ENCODE results near the gene KLC1. TPM values are rescaled to one million over a fixed set of nuclear protein-coding genes. Genes with fewer than 3 reads are reported as not detected.
"Not testable (repeated sequence)": the region's sequence is repeated elsewhere in the genome, so short reads cannot be mapped to it uniquely, and the experiment has no call there.

The KLC1 gene
- 118 TPM for polyA plus RNA-seq (ENCODE audit: insufficient read length)

DNA sequence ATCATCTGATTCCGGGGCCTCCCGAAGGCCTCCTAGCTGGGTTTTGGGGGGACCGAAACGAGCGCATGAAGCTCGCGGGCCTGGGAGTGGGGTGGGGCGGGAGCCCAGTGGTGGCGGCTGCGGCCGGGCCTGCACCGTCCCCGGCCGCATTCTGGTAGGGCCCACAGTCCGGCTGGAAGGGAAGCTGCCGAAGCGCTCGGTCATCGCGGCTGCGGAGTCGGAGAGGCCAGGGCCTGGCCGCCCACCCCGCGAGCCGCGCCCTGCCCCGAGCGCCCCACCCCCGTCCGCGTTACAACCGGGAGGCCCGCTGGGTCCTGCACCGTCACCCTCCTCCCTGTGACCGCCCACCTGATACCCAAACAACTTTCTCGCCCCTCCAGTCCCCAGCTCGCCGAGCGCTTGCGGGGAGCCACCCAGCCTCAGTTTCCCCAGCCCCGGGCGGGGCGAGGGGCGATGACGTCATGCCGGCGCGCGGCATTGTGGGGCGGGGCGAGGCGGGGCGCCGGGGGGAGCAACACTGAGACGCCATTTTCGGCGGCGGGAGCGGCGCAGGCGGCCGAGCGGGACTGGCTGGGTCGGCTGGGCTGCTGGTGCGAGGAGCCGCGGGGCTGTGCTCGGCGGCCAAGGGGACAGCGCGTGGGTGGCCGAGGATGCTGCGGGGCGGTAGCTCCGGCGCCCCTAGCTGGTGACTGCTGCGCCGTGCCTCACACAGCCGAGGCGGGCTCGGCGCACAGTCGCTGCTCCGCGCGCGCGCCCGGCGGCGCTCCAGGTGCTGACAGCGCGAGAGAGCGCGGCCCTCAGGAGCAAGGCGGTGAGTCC, at the start of gene KLC1:
KLC1 (plus strand) TSS at position 528 of the 819 bp plus-strand sequence. CDS start 25,354 bp downstream, outside the sequence.
- DNase-seq: peak; percentile 87

- no peak for DNase-seq
Observed at GRCh38 chr14:103581206-103581605, 47.8 kb upstream of the KLC1 start.

GRCh38 chr14:103581954-103582703, 46.9 kb upstream of the KLC1 start:
- no peak for DNase-seq

DNA sequence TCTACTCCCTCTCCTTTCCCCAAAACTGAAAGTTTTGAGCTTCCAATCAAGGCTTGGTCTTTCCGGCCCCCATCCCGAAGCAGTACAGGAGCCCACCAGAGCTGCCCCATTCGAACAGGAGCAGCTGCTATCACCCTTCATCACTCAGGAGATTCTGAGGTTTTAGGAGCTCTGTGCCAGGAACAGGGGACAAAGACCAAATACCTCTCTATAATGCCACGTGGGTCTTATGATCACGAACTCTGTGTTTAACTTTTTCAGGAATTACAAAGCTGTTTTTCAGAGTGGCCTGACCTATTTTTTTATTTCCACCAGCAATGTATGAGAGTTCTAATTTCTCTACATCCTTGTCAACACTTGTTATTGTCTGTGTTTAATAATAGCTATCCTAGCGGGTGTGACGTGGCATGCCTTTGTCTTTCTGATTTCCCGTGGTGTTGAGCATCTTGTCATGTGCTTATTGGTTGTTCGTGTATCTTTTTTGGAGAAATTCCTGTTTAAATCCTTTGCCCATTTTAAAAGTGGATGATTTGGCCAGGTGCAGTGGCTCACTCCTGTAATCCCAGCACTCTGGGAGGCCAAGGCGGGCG, 44.6 kb upstream of the KLC1 start:
- DNase-seq: no peak

DNA sequence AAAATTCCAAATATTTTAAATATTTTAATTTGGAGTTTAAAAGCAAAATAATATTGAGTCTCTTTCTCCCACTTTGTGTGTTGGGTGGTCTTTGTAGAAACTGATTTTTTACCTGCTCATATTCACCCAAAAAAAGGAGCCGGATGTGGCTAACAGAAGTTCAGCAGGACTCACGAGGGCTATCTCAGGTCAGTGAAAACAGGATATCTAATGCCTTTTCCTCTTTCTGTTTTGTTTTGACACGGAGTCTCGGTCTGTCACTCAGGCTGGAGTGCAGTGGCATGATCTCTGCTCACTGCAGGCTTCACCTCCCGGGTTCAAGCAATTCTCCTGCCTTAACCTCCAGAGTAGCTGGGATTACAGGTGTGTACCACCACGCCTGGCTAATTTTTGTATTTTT, 35.4 kb upstream of the KLC1 start:
- DNase-seq: no peak

GRCh38 chr14:103594265-103594664, 34.7 kb upstream of the KLC1 start:
- DNase-seq: no peak

GRCh38 chr14:103597623-103598377, 31.2 kb upstream of the KLC1 start:
- DNase-seq: no peak

DNA sequence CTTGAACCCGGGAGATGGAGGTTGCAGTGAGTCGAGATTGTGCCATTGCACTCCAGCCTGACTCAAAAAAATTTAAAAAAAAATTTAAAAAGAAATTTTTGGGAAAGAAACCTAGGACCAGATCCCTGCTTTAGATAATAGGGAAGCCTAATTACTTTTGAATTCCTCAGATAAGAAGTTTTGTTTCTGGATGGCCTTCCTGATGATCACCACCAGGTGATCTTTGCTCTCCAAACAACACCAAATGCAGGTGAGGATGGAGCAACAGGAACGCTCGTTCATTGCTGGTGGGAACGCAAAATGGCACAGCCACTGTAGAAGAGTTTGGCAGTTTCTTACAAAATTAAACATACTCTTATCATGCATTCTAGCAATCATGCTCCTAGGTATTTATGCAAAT, 28.5 kb upstream of the KLC1 start:
- no peak for DNase-seq

DNA sequence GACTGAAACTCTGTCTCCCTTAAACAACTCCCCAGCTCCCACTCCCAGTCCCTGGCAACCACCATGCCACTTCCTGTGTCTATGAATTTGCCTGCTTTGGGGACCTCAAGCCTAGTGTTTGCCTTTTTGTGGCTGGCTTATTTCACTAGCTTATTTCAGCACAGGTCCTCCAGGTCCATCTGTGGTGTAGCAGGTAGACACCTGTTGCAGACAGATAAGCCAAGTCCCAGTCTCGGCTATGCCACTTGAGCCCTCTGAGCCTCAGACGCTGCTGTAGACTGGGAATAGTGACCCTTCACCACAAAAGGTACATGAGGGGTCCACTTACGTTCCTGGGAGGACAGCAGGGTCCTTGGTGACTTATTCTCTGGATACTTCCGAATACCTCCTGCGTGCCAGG, 24.4 kb upstream of the KLC1 start:
- no peak for DNase-seq

- peak; percentile 95 for DNase-seq
Observed at GRCh38 chr14:103606963-103607668, 21.9 kb upstream of the KLC1 start.

GRCh38 chr14:103607822-103608221, 21.2 kb upstream of the KLC1 start:
- DNase-seq: no peak

- DNase-seq: not testable (repeated sequence)
Observed at GRCh38 chr14:103609081-103609480, 19.9 kb upstream of the KLC1 start.

- no peak for DNase-seq
Observed at GRCh38 chr14:103611215-103611614, 17.8 kb upstream of the KLC1 start.

DNA sequence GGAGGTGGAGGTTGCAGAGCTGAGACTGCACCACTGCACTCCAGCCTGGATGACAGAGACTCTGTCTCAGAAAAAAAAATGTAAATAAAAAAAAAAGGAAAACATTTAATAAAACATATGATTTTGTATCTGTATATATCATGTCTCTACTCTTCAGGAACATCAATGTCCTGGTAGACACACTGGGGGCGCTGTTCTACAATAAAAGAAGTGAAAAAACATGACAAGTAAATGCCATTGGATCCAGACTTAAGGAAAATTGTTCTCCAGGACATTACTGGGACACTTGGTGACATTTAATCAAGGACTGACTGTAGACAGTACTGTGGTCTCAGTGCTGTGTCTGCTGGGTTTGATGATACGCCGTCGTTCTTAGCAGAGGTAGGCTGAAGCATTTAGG, 15.5 kb upstream of the KLC1 start:
- DNase-seq: no peak

- no peak for DNase-seq
Observed at GRCh38 chr14:103616635-103617300, 12.2 kb upstream of the KLC1 start.

DNA sequence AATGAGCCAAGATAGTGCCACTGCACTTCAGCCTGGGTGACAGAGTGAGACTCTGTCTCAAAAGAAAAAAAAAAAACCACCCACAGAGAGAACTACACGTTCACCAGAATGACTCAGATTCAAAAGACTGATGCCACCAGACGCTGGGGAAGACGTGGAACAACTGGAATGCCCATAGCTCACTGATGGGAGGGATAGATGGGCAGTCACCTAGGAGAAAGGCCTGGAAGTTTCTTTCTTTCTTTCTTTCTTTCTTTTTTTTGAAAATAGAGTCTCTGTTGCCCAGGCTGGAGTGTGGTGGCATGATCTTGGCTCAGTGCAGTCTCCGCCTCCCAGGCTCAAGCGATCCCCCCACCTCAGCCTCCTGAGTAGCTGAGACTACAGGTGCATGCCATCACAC, 10.0 kb upstream of the KLC1 start:
- no peak for DNase-seq

GRCh38 chr14:103621860-103622259, 7.2 kb upstream of the KLC1 start:
- no peak for DNase-seq

GRCh38 chr14:103623308-103623707, 5.7 kb upstream of the KLC1 start:
- DNase-seq: no peak

DNA sequence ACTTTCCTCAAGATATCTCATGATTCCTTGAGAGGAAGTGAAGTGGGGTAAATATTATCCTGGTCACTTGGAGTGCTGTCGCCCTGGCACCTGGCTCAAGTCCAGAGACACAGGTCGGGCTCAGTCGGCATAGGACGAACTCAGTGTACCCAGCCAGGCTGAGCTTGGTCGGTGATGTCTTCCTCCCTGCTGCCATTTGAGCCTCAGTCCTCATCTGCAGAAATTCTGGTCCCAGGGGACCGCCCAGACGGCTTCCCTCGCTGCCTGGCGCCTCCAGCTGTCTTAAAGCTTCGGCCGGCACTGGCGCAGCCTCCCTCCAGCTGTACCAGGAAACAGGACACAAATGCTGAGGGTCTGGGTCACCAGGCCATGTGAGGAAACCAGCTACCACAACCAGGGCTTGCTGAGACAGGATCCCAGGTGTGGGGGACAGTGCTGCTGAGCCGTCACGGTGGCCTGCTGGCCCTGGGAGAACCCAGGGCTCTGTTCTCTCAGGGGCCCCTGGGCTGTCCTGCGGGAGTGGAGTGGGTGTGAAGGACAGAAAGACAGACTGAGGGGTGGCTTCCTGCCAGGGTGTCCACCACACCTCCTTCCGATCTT, 5.0 kb upstream of the KLC1 start:
- no peak for DNase-seq

DNA sequence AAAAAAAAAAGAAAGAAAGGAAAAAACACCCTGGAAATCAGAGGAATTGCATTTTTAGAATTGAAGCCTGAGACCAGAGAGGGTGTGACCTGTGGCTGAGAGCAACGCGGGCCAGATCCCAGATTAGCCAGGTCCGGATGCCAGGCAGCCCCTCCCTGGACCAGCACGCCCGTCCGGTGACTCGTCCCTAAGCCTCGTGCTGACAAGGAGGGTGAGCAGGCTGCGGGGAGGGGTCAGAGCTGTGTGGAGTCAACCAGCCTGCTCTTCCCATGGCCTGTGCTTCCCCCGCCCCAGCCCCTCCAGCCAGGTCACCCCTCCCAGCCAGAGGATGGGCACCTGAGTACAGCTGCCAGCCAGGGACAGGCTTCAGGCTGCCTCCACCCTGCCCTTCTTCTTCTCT, 4.2 kb upstream of the KLC1 start:
- no peak for DNase-seq
